DND-41 (cell line): Measurements from ENCODE around the gene FARP2.

Experiments used
- CTCF ChIP-seq: IDR thresholded peaks from 2 replicates; pipeline ENCODE4 v1.5.1; 2012; ENCODE audit warnings: borderline replicate concordance, low read length, moderate library complexity, mild to moderate bottlenecking; ENCODE audit not compliant: poor library complexity, severe bottlenecking; ENCODE audit errors: extremely low read depth
- EZH2 ChIP-seq: IDR thresholded peaks from 3 replicates; pipeline ENCODE4 v1.6.1; 2012; ENCODE audit warnings: borderline replicate concordance, low read depth, mild to moderate bottlenecking, moderate library complexity, low read length, inconsistent platforms; ENCODE audit not compliant: severe bottlenecking

GRCh38 chr2:241541564-241542277 is 185.6 kb downstream of the FARP2 start:
- TF ChIP-seq CTCF (no peak), EZH2 (no peak)
